Panc1 (cell line): ENCODE results near the gene KLF9.

Experiments
- CTCF ChIP-seq: fragments of 450-650 bp; IDR thresholded peaks from 2 replicates; pipeline ENCODE4 v1.5.1; 2017; ENCODE audit warnings: mild to moderate bottlenecking
- POLR2AphosphoS5 ChIP-seq: IDR thresholded peaks from 2 replicates; pipeline ENCODE4 v1.6.1; 2012; ENCODE audit warnings: mild to moderate bottlenecking, low read depth, low read length, moderate library complexity
- REST ChIP-seq, 2 experiments: IDR thresholded peaks; 2 replicates each; pipeline ENCODE4 v1.6.1; 2011 to 2012; ENCODE audit warnings: low read depth in 2 of 2, control low read depth in 1 of 2, low read length in 1 of 2, mild to moderate bottlenecking in 1 of 2, moderate library complexity in 1 of 2; ENCODE audit not compliant: insufficient read depth in 1 of 2
- SIN3A ChIP-seq: IDR thresholded peaks from 2 replicates; pipeline ENCODE4 v1.6.1; 2012; ENCODE audit warnings: low read depth, mild to moderate bottlenecking, low read length, moderate library complexity, borderline replicate concordance; ENCODE audit not compliant: insufficient read depth

GRCh38 chr9:70392850-70393249 lies 21.6 kb downstream of the KLF9 start:
- no peak for TF ChIP-seq CTCF
- TF ChIP-seq POLR2AphosphoS5, result no peak
- no peak for TF ChIP-seq REST (IDR thresholded peaks at IDR 0.05; ENCODE audit: insufficient read depth in 1 of 2, low read depth in 2 of 2, low read length in 1 of 2)
- no peak for TF ChIP-seq SIN3A
